GM23338 (cell line): ENCODE data around the gene LPO. TPM values are rescaled to one million over a fixed set of nuclear protein-coding genes. Genes with fewer than 3 reads are reported as not detected.

Source experiments
- ATAC-seq: fragments of 200-7000 bp; cut with Tn5 transposase; 3 replicates; pipeline ENCODE4 v1.9.1; 2020
- DNase-seq: peaks from one replicate; pipeline ENCODE4 v3.0.0-alpha.2; 2015; ENCODE audit warnings: low spot score
- H2AFZ ChIP-seq: fragments of 200-600 bp; sonication (generic); 2 replicates; pipeline ENCODE4 v1.8.0; 2016; ENCODE audit warnings: antibody characterized with exemption, mild to moderate bottlenecking, moderate library complexity
- H3F3A ChIP-seq: fragments of 200-600 bp; sonication (generic); replicated peaks from 2 replicates; pipeline ENCODE4 v1.8.0; 2017; ENCODE audit warnings: antibody characterized with exemption, mixed run types, low read depth
- H3K27ac ChIP-seq: fragments of 200-600 bp; sonication (generic); 2 replicates; pipeline ENCODE4 v1.6.1; 2016; ENCODE audit warnings: low read depth
- H3K27me3 ChIP-seq: fragments of 200-600 bp; sonication (generic); 2 replicates; pipeline ENCODE4 v1.8.0; 2016; ENCODE audit warnings: mild to moderate bottlenecking, mixed run types, moderate library complexity; ENCODE audit not compliant: insufficient read depth
- H3K36me3 ChIP-seq: fragments of 200-600 bp; sonication (generic); 2 replicates; pipeline ENCODE4 v1.8.0; 2016; ENCODE audit warnings: mild to moderate bottlenecking; ENCODE audit not compliant: insufficient read depth
- H3K4me1 ChIP-seq: fragments of 200-600 bp; sonication (generic); 2 replicates; pipeline ENCODE4 v1.8.0; 2016; ENCODE audit warnings: mild to moderate bottlenecking, moderate library complexity; ENCODE audit not compliant: insufficient read depth
- H3K4me2 ChIP-seq: fragments of 200-600 bp; sonication (generic); 2 replicates; pipeline ENCODE4 v1.7.1; 2017; ENCODE audit warnings: mixed run types
- H3K4me3 ChIP-seq: fragments of 200-600 bp; sonication (generic); 2 replicates; pipeline ENCODE4 v1.6.1; 2016; ENCODE audit warnings: mixed run types
- H3K79me2 ChIP-seq: fragments of 200-600 bp; sonication (generic); replicated peaks from 2 replicates; pipeline ENCODE4 v1.8.0; 2017; ENCODE audit warnings: mild to moderate bottlenecking; ENCODE audit not compliant: insufficient read depth
- H3K9me2 ChIP-seq: fragments of 200-600 bp; sonication (generic); 2 replicates; pipeline ENCODE4 v1.8.0; 2017; ENCODE audit not compliant: insufficient read depth
- H4K20me1 ChIP-seq: fragments of 200-600 bp; sonication (generic); replicated peaks from 2 replicates; pipeline ENCODE4 v1.8.0; 2017; ENCODE audit warnings: mild to moderate bottlenecking; ENCODE audit not compliant: insufficient read depth
- H3K27ac Mint-ChIP-seq: 2 replicates; pipeline ENCODE4 v1.8.0; 2020; ENCODE audit warnings: inconsistent platforms, mild to moderate bottlenecking, moderate library complexity, mixed read lengths
- H3K27me3 Mint-ChIP-seq: 3 replicates; pipeline ENCODE4 v1.8.0; 2022; ENCODE audit warnings: low read depth, mild to moderate bottlenecking, moderate library complexity, mixed read lengths, inconsistent platforms; ENCODE audit not compliant: insufficient read depth, poor library complexity
- H3K36me3 Mint-ChIP-seq: 3 replicates; pipeline ENCODE4 v1.8.0; 2021; ENCODE audit warnings: low read depth, mild to moderate bottlenecking, inconsistent platforms, moderate library complexity, mixed read lengths
- H3K4me1 Mint-ChIP-seq: 3 replicates; pipeline ENCODE4 v1.8.0; 2020; ENCODE audit warnings: mild to moderate bottlenecking, inconsistent platforms, mixed read lengths
- H3K4me3 Mint-ChIP-seq: 3 replicates; pipeline ENCODE4 v1.8.0; 2021; ENCODE audit warnings: moderate library complexity, mild to moderate bottlenecking, inconsistent platforms, mixed read lengths
- H3K9me3 Mint-ChIP-seq: 3 replicates; pipeline ENCODE4 v1.8.0; 2020; ENCODE audit warnings: moderate library complexity, mild to moderate bottlenecking, inconsistent platforms, mixed read lengths
- CREB1 ChIP-seq: fragments of 250-450 bp; sonication (Bioruptor Pico); IDR thresholded peaks from 2 replicates; pipeline ENCODE4 v1.5.0; 2020; ENCODE audit warnings: low read depth, mild to moderate bottlenecking, moderate library complexity
- CTCF ChIP-seq, 2 experiments: fragments of 200-600 bp in 1 of 2; sonication (generic) in 1 of 2; conservative IDR thresholded peaks; 2 replicates each; pipeline versions ENCODE4 v1.5.1 to v1.6.1; 2016 to 2017; ENCODE audit warnings: antibody characterized with exemption in 2 of 2, low read depth in 2 of 2, mild to moderate bottlenecking in 2 of 2, moderate library complexity in 1 of 2
- ETS1 ChIP-seq: IDR thresholded peaks from 2 replicates; pipeline ENCODE4 v1.6.1; 2016; ENCODE audit warnings: antibody characterized with exemption
- EZH2 ChIP-seq: fragments of 200-600 bp; sonication (generic); IDR thresholded peaks from one replicate; pipeline ENCODE4 v1.8.0; 2017; ENCODE audit warnings: antibody characterized with exemption, mild to moderate bottlenecking, low read depth; ENCODE audit not compliant: unreplicated experiment
- EZH2phosphoT487 ChIP-seq: fragments of 200-600 bp; sonication (generic); IDR thresholded peaks from one replicate; pipeline ENCODE4 v1.8.1; 2018; ENCODE audit warnings: antibody characterized with exemption; ENCODE audit not compliant: unreplicated experiment
- JUNB ChIP-seq: IDR thresholded peaks from one replicate; pipeline ENCODE4 v1.6.1; 2016; ENCODE audit warnings: antibody characterized with exemption; ENCODE audit not compliant: unreplicated experiment
- NANOG ChIP-seq: IDR thresholded peaks from 2 replicates; pipeline ENCODE4 v1.6.1; 2016; ENCODE audit warnings: antibody characterized with exemption, borderline replicate concordance
- POLR2AphosphoS5 ChIP-seq: IDR thresholded peaks from 2 replicates; pipeline ENCODE4 v1.6.1; 2016; ENCODE audit warnings: antibody characterized with exemption, low read depth
- REST ChIP-seq: IDR thresholded peaks from one replicate; pipeline ENCODE4 v1.6.1; 2018; ENCODE audit warnings: antibody characterized with exemption; ENCODE audit not compliant: unreplicated experiment
- STAT1 ChIP-seq: IDR thresholded peaks from one replicate; pipeline ENCODE4 v1.6.1; 2016; ENCODE audit warnings: antibody characterized with exemption; ENCODE audit not compliant: unreplicated experiment
- ZNF114 ChIP-seq: fragments of 250-450 bp; sonication (Bioruptor Pico); IDR thresholded peaks from 2 replicates; pipeline ENCODE4 v1.5.0; 2020; ENCODE audit warnings: mild to moderate bottlenecking, moderate library complexity
- ZNF331 ChIP-seq: fragments of 250-450 bp; sonication (Bioruptor Pico); IDR thresholded peaks from 2 replicates; pipeline ENCODE4 v1.5.0; 2020; ENCODE audit warnings: low read depth, mild to moderate bottlenecking, moderate library complexity
- ZNF462 ChIP-seq: fragments of 250-450 bp; sonication (Bioruptor Pico); IDR thresholded peaks from 2 replicates; pipeline ENCODE4 v1.5.0; 2020; ENCODE audit warnings: mild to moderate bottlenecking, moderate library complexity
- polyA plus RNA-seq: library from polyadenylated mRNA; unstranded; fragments of >200 nt; fragmentation: Nextera tagmentation; extraction: Ambion mirVana; gene quantifications from 2 replicates; pipeline ENCODE4 v1.2.1, GENCODE V29; 2016
- total RNA-seq: library from RNA; depleted of rRNA; stranded (reverse); fragments of >200 nt; shearing (Covaris generic); gene quantifications from 2 replicates; pipeline ENCODE4 v1.2.3, GENCODE V29; 2014

Gene LPO
- total and polyA plus RNA-seq, 2 experiments from 2014 or later, result 0.13 to 0.35 TPM

- H3F3A ChIP-seq, result no peaks in the 10 kb centered on the region
- no peak overlapping the region for H3K27ac Mint-ChIP-seq
- H3K36me3 ChIP-seq, result no peaks in the 10 kb centered on the region
- DNase-seq (no peak), ATAC-seq (no peak)
- no peaks in the 10 kb centered on the region for H4K20me1 ChIP-seq
- no peaks in the 10 kb centered on the region for H3K9me2 ChIP-seq
- H3K9me3 Mint-ChIP-seq, result no peaks in the 10 kb centered on the region
- no peaks in the 10 kb centered on the region for H3K4me1 ChIP-seq
- TF ChIP-seq ZNF331 (CRISPR knock-in tag) (no peak), REST (no peak), ETS1 (no peak), JUNB (no peak), NANOG (no peak), ZNF114 (no peak), STAT1 (no peak), EZH2 (no peak), EZH2phosphoT487 (no peak), ZNF462 (CRISPR knock-in tag) (no peak), CREB1 (CRISPR knock-in tag) (no peak), POLR2AphosphoS5 (no peak), CTCF (conservative IDR thresholded peaks at IDR 0.05; ENCODE audit: low read depth in 2 of 2) (no peak)
- no peaks in the 10 kb centered on the region; the same call in 2 of the 3 replicates for H3K36me3 Mint-ChIP-seq
- no peak overlapping the region for H3K4me2 ChIP-seq
- H3K4me1 Mint-ChIP-seq, result peaks cover 6% of the 10 kb centered on the region; the same call in 2 of the 3 replicates
- no peak overlapping the region for H3K4me3 ChIP-seq
- peaks cover 11% of the 10 kb centered on the region for H3K27me3 Mint-ChIP-seq
- H3K79me2 ChIP-seq, result no peaks in the 10 kb centered on the region
- H3K27ac ChIP-seq, result no peak overlapping the region
- H2AFZ ChIP-seq, result no peak overlapping the region
- peaks cover 3% of the 10 kb centered on the region; the same call in 1 of the 2 replicates for H3K27me3 ChIP-seq
- no peak overlapping the region for H3K4me3 Mint-ChIP-seq
Observed at GRCh38 chr17:58239987-58240386, 1.6 kb downstream of the LPO start.
